ENCODE results near the gene C1QTNF4.

DNA sequence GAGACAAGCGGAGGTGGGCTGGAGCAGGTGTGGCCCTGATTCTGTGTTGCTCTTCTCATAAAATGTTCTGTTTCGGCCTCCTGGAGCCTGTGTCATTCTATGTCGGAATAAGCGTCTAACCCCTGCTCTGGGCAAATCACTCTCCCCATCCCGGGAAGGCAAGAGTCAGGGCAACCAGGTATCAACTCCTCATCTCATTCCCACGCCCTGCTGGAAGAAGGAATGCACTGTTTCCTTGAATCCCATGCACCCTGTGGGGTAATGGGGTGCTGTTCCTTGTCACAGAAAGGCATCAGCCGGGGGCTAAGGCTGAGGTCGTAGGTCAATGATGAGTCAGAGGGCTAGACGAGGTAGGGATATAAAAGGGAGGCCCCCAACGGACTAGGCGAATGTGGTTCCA, 5.1 kb downstream of the C1QTNF4 start:
- TF ChIP-seq, protein P1, sequence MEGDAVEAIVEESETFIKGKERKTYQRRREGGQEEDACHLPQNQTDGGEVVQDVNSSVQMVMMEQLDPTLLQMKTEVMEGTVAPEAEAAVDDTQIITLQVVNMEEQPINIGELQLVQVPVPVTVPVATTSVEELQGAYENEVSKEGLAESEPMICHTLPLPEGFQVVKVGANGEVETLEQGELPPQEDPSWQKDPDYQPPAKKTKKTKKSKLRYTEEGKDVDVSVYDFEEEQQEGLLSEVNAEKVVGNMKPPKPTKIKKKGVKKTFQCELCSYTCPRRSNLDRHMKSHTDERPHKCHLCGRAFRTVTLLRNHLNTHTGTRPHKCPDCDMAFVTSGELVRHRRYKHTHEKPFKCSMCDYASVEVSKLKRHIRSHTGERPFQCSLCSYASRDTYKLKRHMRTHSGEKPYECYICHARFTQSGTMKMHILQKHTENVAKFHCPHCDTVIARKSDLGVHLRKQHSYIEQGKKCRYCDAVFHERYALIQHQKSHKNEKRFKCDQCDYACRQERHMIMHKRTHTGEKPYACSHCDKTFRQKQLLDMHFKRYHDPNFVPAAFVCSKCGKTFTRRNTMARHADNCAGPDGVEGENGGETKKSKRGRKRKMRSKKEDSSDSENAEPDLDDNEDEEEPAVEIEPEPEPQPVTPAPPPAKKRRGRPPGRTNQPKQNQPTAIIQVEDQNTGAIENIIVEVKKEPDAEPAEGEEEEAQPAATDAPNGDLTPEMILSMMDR (IDR thresholded peaks at IDR 0.05; ENCODE audit: low read depth, low read length) = no peak
- TF ChIP-seq POLR2A (IDR thresholded peaks at IDR 0.05; ENCODE audit: extremely low read depth, insufficient read length) = no peak

All from NB4 (cell line).